GM23248 (cell line): ENCODE measurements around the gene TMPRSS2.
"Not testable (repeated sequence)": the region's sequence is repeated elsewhere in the genome, so short reads cannot be mapped to it uniquely, and the experiment has no call there.

Experiments used
- EZH2 ChIP-seq: fragments of 200-600 bp; sonication (generic); IDR thresholded peaks from 2 replicates; pipeline ENCODE4 v1.6.1; 2018; ENCODE audit warnings: antibody characterized with exemption, mild to moderate bottlenecking; ENCODE audit not compliant: insufficient read depth, poor library complexity, severe bottlenecking
- EZH2phosphoT487 ChIP-seq: fragments of 200-600 bp; sonication (generic); IDR thresholded peaks from 2 replicates; pipeline ENCODE4 v1.6.1; 2018; ENCODE audit warnings: antibody characterized with exemption, moderate library complexity, mild to moderate bottlenecking, low read depth; ENCODE audit not compliant: insufficient read depth

GRCh38 chr21:41420998-41421397, 87.0 kb downstream of the TMPRSS2 start:
- not testable (repeated sequence) for TF ChIP-seq EZH2phosphoT487, EZH2
